WTC11 (cell line): Measurements from ENCODE around the gene AGPAT3.

Experiments used
- NR1H2 ChIP-seq: sonication (generic); formaldehyde crosslinking; IDR thresholded peaks from 2 replicates; pipeline ENCODE4 v1.9.0; 2021; ENCODE audit warnings: mild to moderate bottlenecking, moderate library complexity, missing genetic modification reagents
- PRRX2 ChIP-seq: fragments of 250-450 bp; sonication (Bioruptor Pico); IDR thresholded peaks from 2 replicates; pipeline ENCODE4 v1.8.0; 2021; ENCODE audit warnings: mild to moderate bottlenecking
- TF ChIP-seq, protein P1 (sequence below): fragments of 200-600 bp; IDR thresholded peaks from 2 replicates; pipeline ENCODE4 v1.8.0; 2022; ENCODE audit warnings: antibody characterized with exemption

DNA sequence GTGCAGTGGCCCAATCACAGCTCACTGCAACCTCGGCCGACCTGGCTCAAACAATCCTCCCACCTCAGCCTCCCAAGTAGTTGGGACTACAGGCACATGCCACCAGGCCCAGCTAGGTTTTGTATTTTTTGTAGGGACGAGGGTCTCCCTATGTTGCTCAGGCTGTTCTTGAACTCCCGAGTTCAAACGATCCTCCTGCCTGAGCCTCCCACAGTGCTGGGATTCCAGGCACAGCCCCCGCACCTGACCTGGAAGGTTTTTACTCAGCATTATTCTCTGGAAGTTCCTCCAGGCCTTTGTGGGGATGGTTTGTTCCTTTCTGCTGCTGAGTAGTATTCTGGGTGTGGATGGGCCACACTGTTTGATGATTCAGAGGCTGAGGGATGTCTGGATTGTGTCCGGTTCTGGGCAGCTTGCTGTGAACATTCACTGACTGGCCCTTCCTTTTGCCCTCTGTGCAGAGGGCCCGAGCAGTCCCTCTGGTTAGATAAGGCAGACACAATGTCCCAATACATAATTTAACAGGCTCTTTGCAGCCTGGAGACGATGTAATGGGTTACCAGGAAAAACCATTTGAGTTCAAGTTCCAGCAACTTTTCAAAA, 141.1 kb downstream of the AGPAT3 start:
- no peak for TF ChIP-seq PRRX2 (CRISPR knock-in tag)
- TF ChIP-seq, protein P1, sequence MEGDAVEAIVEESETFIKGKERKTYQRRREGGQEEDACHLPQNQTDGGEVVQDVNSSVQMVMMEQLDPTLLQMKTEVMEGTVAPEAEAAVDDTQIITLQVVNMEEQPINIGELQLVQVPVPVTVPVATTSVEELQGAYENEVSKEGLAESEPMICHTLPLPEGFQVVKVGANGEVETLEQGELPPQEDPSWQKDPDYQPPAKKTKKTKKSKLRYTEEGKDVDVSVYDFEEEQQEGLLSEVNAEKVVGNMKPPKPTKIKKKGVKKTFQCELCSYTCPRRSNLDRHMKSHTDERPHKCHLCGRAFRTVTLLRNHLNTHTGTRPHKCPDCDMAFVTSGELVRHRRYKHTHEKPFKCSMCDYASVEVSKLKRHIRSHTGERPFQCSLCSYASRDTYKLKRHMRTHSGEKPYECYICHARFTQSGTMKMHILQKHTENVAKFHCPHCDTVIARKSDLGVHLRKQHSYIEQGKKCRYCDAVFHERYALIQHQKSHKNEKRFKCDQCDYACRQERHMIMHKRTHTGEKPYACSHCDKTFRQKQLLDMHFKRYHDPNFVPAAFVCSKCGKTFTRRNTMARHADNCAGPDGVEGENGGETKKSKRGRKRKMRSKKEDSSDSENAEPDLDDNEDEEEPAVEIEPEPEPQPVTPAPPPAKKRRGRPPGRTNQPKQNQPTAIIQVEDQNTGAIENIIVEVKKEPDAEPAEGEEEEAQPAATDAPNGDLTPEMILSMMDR: no peak
- no peak for TF ChIP-seq NR1H2 (CRISPR knock-in tag)
